IMR-90 (cell line): ENCODE results near the gene PAPSS1. TPM values are rescaled to one million over a fixed set of nuclear protein-coding genes. Genes with fewer than 3 reads are reported as not detected.

ENCODE experiments used
- ATAC-seq: fragments of 200-7000 bp; cut with Tn5 transposase; 2 replicates; pipeline ENCODE4 v1.9.1; 2020; ENCODE audit warnings: low read depth, mild to moderate bottlenecking, moderate library complexity
- BruUV-seq: library from RNA; stranded (reverse); fragments of 400-500 nt; replicated peaks from 2 replicates; lab custom pipeline; 2021; lab: Mats Ljungman, UMichigan
- CTCF ChIA-PET: fragments of 300-600 bp; formaldehyde crosslinking; extraction: SDS; loops from one replicate; lab custom pipeline; 2021; ENCODE audit warnings: antibody characterized with exemption; lab: Yijun Ruan, JAX
- POLR2A ChIA-PET: fragments of 300-600 bp; sonication (Branson Sonifier 250); formaldehyde crosslinking; loops from one replicate; lab custom pipeline; 2022; ENCODE audit warnings: antibody characterized with exemption; ENCODE audit not compliant: unreplicated experiment; lab: Charles Lee
- DNase-seq: peaks from one replicate; pipeline ENCODE4 v3.0.0; 2013
- H2AFZ ChIP-seq: replicated peaks from 2 replicates; pipeline ENCODE3; 2013; ENCODE audit warnings: low read length, mild to moderate bottlenecking; ENCODE audit not compliant: poor library complexity
- H2AK5ac ChIP-seq: 2 replicates; pipeline ENCODE4 v1.6.1; 2013; ENCODE audit warnings: low read depth, low read length, inconsistent platforms
- H2AK9ac ChIP-seq: replicated peaks from 2 replicates; pipeline ENCODE3; 2013; ENCODE audit warnings: mild to moderate bottlenecking, low read depth, low read length, moderate library complexity; ENCODE audit not compliant: poor library complexity
- H2BK120ac ChIP-seq: 2 replicates; pipeline ENCODE4 v1.6.1; 2013; ENCODE audit warnings: low read depth, low read length, inconsistent platforms
- H2BK15ac ChIP-seq: 3 replicates; pipeline ENCODE4 v1.6.1; 2013; ENCODE audit warnings: low read depth, low read length, inconsistent platforms
- H2BK20ac ChIP-seq: 2 replicates; pipeline ENCODE4 v1.6.1; 2013; ENCODE audit warnings: low read depth, mild to moderate bottlenecking, inconsistent platforms, low read length, moderate library complexity
- H2BK5ac ChIP-seq: 2 replicates; pipeline ENCODE4 v1.6.1; 2013; ENCODE audit warnings: mild to moderate bottlenecking, low read depth, low read length, inconsistent platforms; ENCODE audit not compliant: poor library complexity, severe bottlenecking
- H3K14ac ChIP-seq: replicated peaks from 2 replicates; pipeline ENCODE4 v1.6.1; 2013; ENCODE audit warnings: low read depth, low read length, inconsistent platforms
- H3K18ac ChIP-seq: 2 replicates; pipeline ENCODE4 v1.6.1; 2013; ENCODE audit warnings: low read depth, low read length, control low read depth
- H3K23ac ChIP-seq: 2 replicates; pipeline ENCODE4 v1.6.1; 2013; ENCODE audit warnings: low read depth, low read length, inconsistent platforms
- H3K27ac ChIP-seq: 2 replicates; pipeline ENCODE4 v1.5.1; 2013; ENCODE audit warnings: mild to moderate bottlenecking, control low read depth, low read length; ENCODE audit not compliant: insufficient read depth
- H3K27me3 ChIP-seq: 2 replicates; pipeline ENCODE4 v1.6.1; 2013; ENCODE audit warnings: low read length; ENCODE audit not compliant: control insufficient read depth, insufficient read depth
- H3K36me3 ChIP-seq: 2 replicates; pipeline ENCODE4 v1.6.1; 2013; ENCODE audit warnings: low read length, mixed read lengths; ENCODE audit not compliant: control insufficient read depth, insufficient read depth
- H3K4ac ChIP-seq: 2 replicates; pipeline ENCODE4 v1.6.1; 2013; ENCODE audit warnings: low read depth, low read length, inconsistent platforms
- H3K4me1 ChIP-seq: 2 replicates; pipeline ENCODE4 v1.6.1; 2013; ENCODE audit warnings: low read length, mixed read lengths; ENCODE audit not compliant: control insufficient read depth, insufficient read depth
- H3K4me2 ChIP-seq: 2 replicates; pipeline ENCODE4 v1.6.1; 2013; ENCODE audit warnings: low read depth, mild to moderate bottlenecking, control low read depth, low read length, moderate library complexity
- H3K4me3 ChIP-seq: 2 replicates; pipeline ENCODE4 v1.5.1; 2013; ENCODE audit warnings: low read depth, mild to moderate bottlenecking, control low read depth, low read length, moderate library complexity; ENCODE audit not compliant: insufficient read depth
- H3K56ac ChIP-seq: 2 replicates; pipeline ENCODE4 v1.6.1; 2013; ENCODE audit warnings: low read length, inconsistent platforms; ENCODE audit not compliant: insufficient read depth; ENCODE audit errors: extremely low read depth
- H3K79me1 ChIP-seq, 2 experiments: 2 replicates each; pipeline ENCODE4 v1.6.1; 2013; ENCODE audit warnings: low read length in 2 of 2, inconsistent platforms in 1 of 2, low read depth in 1 of 2
- H3K9ac ChIP-seq: 2 replicates; pipeline ENCODE4 v1.6.1; 2013; ENCODE audit warnings: low read depth, low read length, control low read depth
- H3K9me1 ChIP-seq: 2 replicates; pipeline ENCODE4 v1.6.1; 2013; ENCODE audit warnings: low read length, inconsistent platforms; ENCODE audit not compliant: insufficient read depth
- H3K9me3 ChIP-seq: 2 replicates; pipeline ENCODE4 v1.6.1; 2013; ENCODE audit warnings: low read length; ENCODE audit not compliant: control insufficient read depth, insufficient read depth
- H4K20me1 ChIP-seq: 2 replicates; pipeline ENCODE4 v1.6.1; 2013; ENCODE audit warnings: low read length, inconsistent platforms; ENCODE audit not compliant: insufficient read depth
- H4K5ac ChIP-seq: 2 replicates; pipeline ENCODE4 v1.6.1; 2013; ENCODE audit warnings: mild to moderate bottlenecking, low read depth, low read length, control low read depth
- H4K8ac ChIP-seq, 2 experiments: 2 replicates each; pipeline ENCODE4 v1.6.1; 2013; ENCODE audit warnings: low read depth in 2 of 2, low read length in 2 of 2, control low read depth in 1 of 2, inconsistent platforms in 1 of 2
- H4K91ac ChIP-seq: 2 replicates; pipeline ENCODE4 v1.6.1; 2013; ENCODE audit warnings: low read depth, low read length, inconsistent platforms; ENCODE audit not compliant: insufficient read depth
- MXI1 ChIP-seq: IDR thresholded peaks from 2 replicates; pipeline ENCODE4 v1.6.1; 2012; ENCODE audit warnings: low read depth, mild to moderate bottlenecking, low read length, moderate library complexity, borderline replicate concordance
- RAD21 ChIP-seq: IDR thresholded peaks from 2 replicates; pipeline ENCODE4 v1.6.1; 2012; ENCODE audit warnings: low read length, improper control_type of control experiment
- RCOR1 ChIP-seq: IDR thresholded peaks from 2 replicates; pipeline ENCODE4 v1.6.1; 2012; ENCODE audit warnings: mild to moderate bottlenecking, low read length, improper control_type of control experiment; ENCODE audit not compliant: insufficient replicate concordance
- WGBS, 2 experiments: methylation state at CpG; one replicate each; pipeline versions ENCODE4 v1.1.5 to v1.1.7; 2013; ENCODE audit warnings: missing lambda C conversion rate in 2 of 2; ENCODE audit not compliant: insufficient read length in 1 of 2; ENCODE audit errors: extremely low coverage in 2 of 2; 5-methylcytosine and 5-hydroxymethylcytosine counted together
- dilution Hi-C: fragments of 300-500 bp; cut with HindIII; formaldehyde crosslinking; loops from one replicate; pipeline ENCODE4 v1.14.3; 2018; ENCODE audit warnings: low sequenced_read_pairs; ENCODE audit not compliant: unreplicated experiment
- in situ Hi-C: fragments of 300-500 bp; cut with MboI; formaldehyde crosslinking; loops from 3 replicates; pipeline ENCODE4 v1.14.3; 2019; ENCODE audit warnings: low sequenced_read_pairs, inconsistent platforms, mixed read lengths
- intact Hi-C: fragments of 100-400 bp; cut with micrococcal nuclease; formaldehyde crosslinking; loops from 2 replicates; pipeline ENCODE4 v1.10.0; 2022
- polyA plus RNA-seq, 3 experiments: library from polyadenylated mRNA; depleted of rRNA; stranded (reverse); fragments of >200 nt; gene quantifications; 2 replicates each; pipeline ENCODE4 v1.2.3, GENCODE V29; 2012; ENCODE audit warnings: low replicate concordance in 1 of 3
- total RNA-seq: library from RNA; depleted of rRNA; stranded (reverse); fragments of >200 nt; gene quantifications from 2 replicates; pipeline ENCODE4 v1.2.3, GENCODE V29; 2012
- TF ChIP-seq, protein P1 (sequence below): fragments of 150-350 bp; IDR thresholded peaks from 2 replicates; pipeline ENCODE4 v1.6.1; 2017; ENCODE audit warnings: mild to moderate bottlenecking, antibody characterized with exemption, low read length, low read depth

PAPSS1 gene
- total and polyA plus RNA-seq, 2 of the 4 experiments (the other 2 are of a cell fraction): 71.8 to 82.8 TPM

DNA sequence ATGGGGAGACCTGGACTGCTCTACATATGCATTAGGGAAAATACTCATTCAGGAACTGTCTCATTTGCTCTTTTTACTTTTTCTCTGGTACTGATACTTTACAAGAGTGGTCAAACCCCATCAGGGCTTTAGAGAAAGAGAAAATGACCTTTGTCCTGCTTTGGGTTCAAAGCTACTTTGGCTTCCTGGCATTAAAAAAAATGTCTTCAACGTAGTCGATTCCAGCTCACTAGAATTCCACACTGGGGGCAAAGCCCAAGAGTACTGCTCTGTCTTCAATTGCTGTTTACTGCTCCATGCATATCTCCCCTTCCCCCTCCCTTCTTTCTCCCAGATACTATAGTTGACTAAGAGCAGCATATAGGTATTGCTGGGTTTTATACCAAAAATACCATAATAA, 98.0 kb downstream of the PAPSS1 start:
- ChIA-PET POLR2A (no interaction called here), CTCF (no interaction called here)
- no peaks in the 10 kb centered on the region for H3K27me3 ChIP-seq
- no peak overlapping the region for H2BK20ac ChIP-seq
- no peak overlapping the region for H4K91ac ChIP-seq
- no peak for TF ChIP-seq RAD21
- TF ChIP-seq, protein P1, sequence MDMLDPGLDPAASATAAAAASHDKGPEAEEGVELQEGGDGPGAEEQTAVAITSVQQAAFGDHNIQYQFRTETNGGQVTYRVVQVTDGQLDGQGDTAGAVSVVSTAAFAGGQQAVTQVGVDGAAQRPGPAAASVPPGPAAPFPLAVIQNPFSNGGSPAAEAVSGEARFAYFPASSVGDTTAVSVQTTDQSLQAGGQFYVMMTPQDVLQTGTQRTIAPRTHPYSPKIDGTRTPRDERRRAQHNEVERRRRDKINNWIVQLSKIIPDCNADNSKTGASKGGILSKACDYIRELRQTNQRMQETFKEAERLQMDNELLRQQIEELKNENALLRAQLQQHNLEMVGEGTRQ: no peak
- no peak for TF ChIP-seq RCOR1
- no peak for TF ChIP-seq MXI1
- no peak overlapping the region for H3K4ac ChIP-seq
- H2BK120ac ChIP-seq: no peak overlapping the region
- no TSS peak for BruUV-seq
- no peak overlapping the region for H2BK15ac ChIP-seq
- peaks cover 4% of the 10 kb centered on the region; the same call in 1 of the 2 replicates for H3K9me1 ChIP-seq
- no peak overlapping the region for H2AFZ ChIP-seq
- no peak overlapping the region for H3K9ac ChIP-seq
- no peak overlapping the region for H3K23ac ChIP-seq
- no peak overlapping the region for H3K56ac ChIP-seq
- H3K36me3 ChIP-seq: no peaks in the 10 kb centered on the region
- H2AK5ac ChIP-seq: no peak overlapping the region
- no peak overlapping the region for H3K18ac ChIP-seq
- peaks cover 8% of the 10 kb centered on the region; the same call in 1 of the 2 replicates for H3K4me1 ChIP-seq
- H2AK9ac ChIP-seq: no peak overlapping the region
- ATAC-seq (no peak), DNase-seq (no peak)
- no peak overlapping the region for H4K5ac ChIP-seq
- H3K9me3 ChIP-seq: no peaks in the 10 kb centered on the region
- H3K14ac ChIP-seq: no peak overlapping the region
- no peak overlapping the region for H3K27ac ChIP-seq
- H3K79me1 ChIP-seq: peaks cover 0 to 5% of the 10 kb centered on the region in 2 experiments; a peak in 1 of 4 replicates
- no peak overlapping the region for H4K8ac ChIP-seq
- in situ Hi-C loops (no loop called here), dilution Hi-C loops (no loop called here), intact Hi-C loops (no loop called here)
- H2BK5ac ChIP-seq: no peak overlapping the region
- H3K4me2 ChIP-seq: no peak overlapping the region
- H4K20me1 ChIP-seq: no peaks in the 10 kb centered on the region
- H3K4me3 ChIP-seq: no peak overlapping the region
- WGBS, 2 experiments: no CpG with 5 or more reads among the region's 2 CpGs
